Mammary epithelial cell (primary cell): ENCODE results near the gene CD59.

Source experiments
- CTCF ChIP-seq, 2 donors: IDR thresholded peaks in 1 of 2; conservative IDR thresholded peaks in 1 of 2; 2 replicates each; pipeline ENCODE4 v1.5.1; 2011 to 2012; ENCODE audit warnings: inconsistent platforms in 2 of 2, low read length in 2 of 2, mild to moderate bottlenecking in 2 of 2, control low read depth in 1 of 2, low read depth in 1 of 2; ENCODE audit not compliant: insufficient read depth in 1 of 2; ENCODE audit errors: extremely low read depth in 1 of 2
- EZH2 ChIP-seq: IDR thresholded peaks from 2 replicates; pipeline ENCODE4 v1.6.1; 2012; ENCODE audit warnings: low read length, inconsistent platforms, borderline replicate concordance

- TF ChIP-seq CTCF (conservative IDR thresholded peaks at IDR 0.05 in 1 of 2, IDR thresholded peaks at IDR 0.05 in 1 of 2; ENCODE audit: extremely low read depth in 1 of 2, insufficient read depth in 1 of 2, low read depth in 1 of 2, low read length in 2 of 2): no peak
- TF ChIP-seq EZH2: no peak
Observed at GRCh38 chr11:33663121-33663520, 73.1 kb downstream of the CD59 start.
